SH-SY5Y (cell line): ENCODE results near the gene SLC45A1.

Source experiments
- GATA2 ChIP-seq: IDR thresholded peaks from 2 replicates; pipeline ENCODE4 v1.6.1; 2011; ENCODE audit warnings: mild to moderate bottlenecking, low read depth, low read length
- GATA3 ChIP-seq: IDR thresholded peaks from 2 replicates; pipeline ENCODE4 v1.6.1; 2011; ENCODE audit warnings: low read depth, mild to moderate bottlenecking, low read length, moderate library complexity

DNA sequence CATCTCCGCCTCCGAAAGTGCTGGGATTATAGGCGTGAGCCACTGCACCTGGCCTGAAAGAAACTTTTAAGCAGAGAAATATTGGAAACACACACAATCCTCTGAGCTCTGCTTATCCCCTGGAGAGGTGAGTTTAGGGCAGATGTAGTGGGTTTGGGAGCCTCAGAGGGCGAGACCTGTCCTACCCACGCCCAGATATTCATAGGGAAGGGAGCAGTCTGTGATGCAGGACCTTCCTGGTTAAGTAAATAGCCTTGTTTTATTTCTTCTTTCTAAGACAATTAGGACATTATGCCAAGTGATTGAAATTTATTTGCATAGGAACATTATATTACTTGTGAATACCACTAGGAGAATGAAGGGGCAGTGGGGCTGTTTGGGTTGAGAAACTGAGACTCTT lies 18.0 kb upstream of the SLC45A1 start:
- no peak for TF ChIP-seq GATA2
- TF ChIP-seq GATA3 = no peak
